Trophoblast cell (in vitro differentiated cells and primary cell): Measurements from ENCODE around the gene IQSEC3.

Experiments
- DNase-seq, 2 donors: peaks; one replicate each; pipeline ENCODE4 v3.0.0-alpha.2; 2016
- H2AFZ ChIP-seq: 2 replicates; pipeline ENCODE4 v1.6.1; 2013; ENCODE audit warnings: low read length, moderate library complexity, mild to moderate bottlenecking; ENCODE audit not compliant: insufficient read depth, poor library complexity
- H2AK5ac ChIP-seq: 2 replicates; pipeline ENCODE4 v1.6.1; 2013; ENCODE audit warnings: mild to moderate bottlenecking, low read length
- H2BK120ac ChIP-seq: 2 replicates; pipeline ENCODE4 v1.6.1; 2013; ENCODE audit warnings: low read length, mild to moderate bottlenecking, moderate library complexity; ENCODE audit not compliant: insufficient read depth, poor library complexity
- H2BK12ac ChIP-seq: 2 replicates; pipeline ENCODE4 v1.6.1; 2013; ENCODE audit warnings: mild to moderate bottlenecking, low read length, moderate library complexity
- H2BK5ac ChIP-seq: 2 replicates; pipeline ENCODE4 v1.6.1; 2013; ENCODE audit warnings: low read length, low read depth, moderate library complexity, mild to moderate bottlenecking; ENCODE audit not compliant: poor library complexity
- H3K14ac ChIP-seq: 2 replicates; pipeline ENCODE4 v1.6.1; 2013; ENCODE audit warnings: mild to moderate bottlenecking, low read length
- H3K18ac ChIP-seq: 2 replicates; pipeline ENCODE4 v1.6.1; 2013; ENCODE audit warnings: mild to moderate bottlenecking, low read length
- H3K23ac ChIP-seq: 2 replicates; pipeline ENCODE4 v1.6.1; 2013; ENCODE audit warnings: low read length
- H3K27ac ChIP-seq: 2 replicates; pipeline ENCODE4 v1.5.1; 2013; ENCODE audit warnings: low read depth, mild to moderate bottlenecking, inconsistent platforms, low read length, moderate library complexity
- H3K27me3 ChIP-seq: 2 replicates; pipeline ENCODE4 v1.6.1; 2013; ENCODE audit warnings: inconsistent platforms, mild to moderate bottlenecking, low read length, moderate library complexity; ENCODE audit not compliant: insufficient read depth
- H3K36me3 ChIP-seq, 2 experiments: 1 replicate in 1 of 2; 2 replicates in 1 of 2; pipeline ENCODE4 v1.6.1; 2013; ENCODE audit warnings: low read length in 2 of 2, mild to moderate bottlenecking in 2 of 2, moderate library complexity in 1 of 2; ENCODE audit not compliant: insufficient read depth in 2 of 2, control insufficient read depth in 1 of 2
- H3K4ac ChIP-seq: 2 replicates; pipeline ENCODE4 v1.6.1; 2013; ENCODE audit warnings: low read depth, mild to moderate bottlenecking, low read length, moderate library complexity
- H3K4me1 ChIP-seq, 2 experiments: 1 replicate in 1 of 2; 2 replicates in 1 of 2; pipeline ENCODE4 v1.6.1; 2013; ENCODE audit warnings: low read length in 2 of 2, mild to moderate bottlenecking in 2 of 2, moderate library complexity in 1 of 2; ENCODE audit not compliant: insufficient read depth in 2 of 2, control insufficient read depth in 1 of 2
- H3K4me2 ChIP-seq: 2 replicates; pipeline ENCODE4 v1.6.1; 2013; ENCODE audit warnings: inconsistent platforms, mild to moderate bottlenecking, low read length, moderate library complexity
- H3K4me3 ChIP-seq: 2 replicates; pipeline ENCODE4 v1.5.1; 2013; ENCODE audit warnings: mild to moderate bottlenecking, low read depth, low read length, inconsistent platforms
- H3K79me1 ChIP-seq: one replicate; pipeline ENCODE4 v1.6.1; 2013; ENCODE audit warnings: low read length
- H3K79me2 ChIP-seq: 2 replicates; pipeline ENCODE4 v1.6.1; 2013; ENCODE audit warnings: low read length, mild to moderate bottlenecking; ENCODE audit not compliant: control insufficient read depth, insufficient read depth, poor library complexity
- H3K9ac ChIP-seq: 2 replicates; pipeline ENCODE4 v1.6.1; 2013; ENCODE audit warnings: mild to moderate bottlenecking, low read length
- H3K9me3 ChIP-seq: 2 replicates; pipeline ENCODE4 v1.6.1; 2013; ENCODE audit warnings: low read depth, mild to moderate bottlenecking, control low read depth, inconsistent platforms, low read length; ENCODE audit not compliant: insufficient read depth
- H4K12ac ChIP-seq: 2 replicates; pipeline ENCODE4 v1.6.1; 2013; ENCODE audit warnings: low read depth, mild to moderate bottlenecking, low read length, moderate library complexity
- H4K8ac ChIP-seq: 2 replicates; pipeline ENCODE4 v1.6.1; 2013; ENCODE audit warnings: low read depth, mild to moderate bottlenecking, low read length, moderate library complexity
- H4K91ac ChIP-seq: one replicate; pipeline ENCODE4 v1.6.1; 2013; ENCODE audit warnings: low read depth, mild to moderate bottlenecking, low read length, moderate library complexity
- WGBS: extraction: QIAGEN DNeasy Blood & Tissue Kit; methylation state at CpG from one replicate; pipeline ENCODE4 v1.1.7; 2013; ENCODE audit warnings: missing lambda C conversion rate; ENCODE audit not compliant: insufficient read length, insufficient coverage; ENCODE audit errors: extremely low coverage; 5-methylcytosine and 5-hydroxymethylcytosine counted together

Gene IQSEC3

DNA sequence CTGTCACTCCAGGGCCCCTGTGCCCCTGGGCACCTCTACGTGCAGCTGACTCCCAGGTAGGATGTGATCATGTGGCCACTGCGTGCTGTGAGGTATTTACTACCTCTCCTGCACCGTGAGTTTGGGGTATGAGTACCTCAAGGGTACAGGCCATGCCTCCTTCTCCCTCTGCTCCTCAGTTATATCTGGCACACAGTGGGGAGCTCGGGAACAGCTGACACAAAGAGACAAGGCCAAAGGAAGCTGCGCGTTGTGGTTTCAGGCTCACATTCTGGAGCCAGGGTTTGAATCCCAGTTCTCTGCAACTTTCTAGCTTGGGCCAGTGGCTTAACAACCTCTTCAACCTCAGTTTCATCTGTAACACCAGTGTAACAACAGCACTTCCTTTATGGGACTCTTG, 155.2 kb downstream of the IQSEC3 start:
- Histone ChIP-seq H3K27ac (no peak overlapping the region), H3K14ac (no peak overlapping the region)
- WGBS, result no CpG with 5 or more reads among the region's 6 CpGs

GRCh38 chr12:223841-224240, 157.3 kb downstream of the IQSEC3 start:
- Histone ChIP-seq H3K27me3 (no peaks in the 10 kb centered on the region), H2AK5ac (no peak overlapping the region), H2AFZ (no peak overlapping the region), H3K4me3 (no peak overlapping the region), H3K23ac (no peak overlapping the region), H2BK120ac (no peak overlapping the region), H3K4ac (no peak overlapping the region), H4K12ac (no peak overlapping the region), H4K91ac (no peak overlapping the region), H3K36me3 (no peaks in the 10 kb centered on the region), H3K14ac (no peak overlapping the region), H3K4me1 (no peaks in the 10 kb centered on the region), H3K79me2 (no peaks in the 10 kb centered on the region), H2BK5ac (no peak overlapping the region), H3K18ac (no peak overlapping the region), H3K9me3 (no peaks in the 10 kb centered on the region), H3K4me2 (no peak overlapping the region), H2BK12ac (no peak overlapping the region), H3K27ac (no peak overlapping the region), H3K79me1 (no peaks in the 10 kb centered on the region), H3K9ac (no peak overlapping the region), H4K8ac (no peak overlapping the region)
- no peak for DNase-seq
- WGBS, result no CpG with 5 or more reads among the region's 11 CpGs

More for the DNA sequence above, 155.2 kb downstream of the IQSEC3 start:
- Histone ChIP-seq H2AFZ (no peak overlapping the region), H3K4me3 (no peak overlapping the region), H2AK5ac (no peak overlapping the region), H3K79me1 (no peaks in the 10 kb centered on the region), H3K9me3 (no peaks in the 10 kb centered on the region), H3K27me3 (no peaks in the 10 kb centered on the region), H4K12ac (no peak overlapping the region), H3K4me1 (no peaks in the 10 kb centered on the region), H3K9ac (no peak overlapping the region), H2BK5ac (no peak overlapping the region), H3K4ac (no peak overlapping the region), H3K18ac (no peak overlapping the region), H2BK120ac (no peak overlapping the region), H3K23ac (no peak overlapping the region), H2BK12ac (no peak overlapping the region), H3K36me3 (no peaks in the 10 kb centered on the region), H4K8ac (no peak overlapping the region), H3K4me2 (no peak overlapping the region), H3K79me2 (no peaks in the 10 kb centered on the region), H4K91ac (no peak overlapping the region)
- no peak for DNase-seq

GRCh38 chr12:224330-224729, 157.8 kb downstream of the IQSEC3 start:
- no peak overlapping the region for H3K4me3 ChIP-seq
- no peak overlapping the region for H3K18ac ChIP-seq
- no peak overlapping the region for H2BK5ac ChIP-seq
- H3K9me3 ChIP-seq, result no peaks in the 10 kb centered on the region
- no peaks in the 10 kb centered on the region for H3K4me1 ChIP-seq
- no peaks in the 10 kb centered on the region for H3K36me3 ChIP-seq
- H3K4ac ChIP-seq, result no peak overlapping the region
- H3K23ac ChIP-seq, result no peak overlapping the region
- no peak for DNase-seq
- no CpG with 5 or more reads among the region's 9 CpGs for WGBS
- H4K8ac ChIP-seq, result no peak overlapping the region
- H4K91ac ChIP-seq, result no peak overlapping the region
- H2AK5ac ChIP-seq, result no peak overlapping the region
- H3K4me2 ChIP-seq, result no peak overlapping the region
- H4K12ac ChIP-seq, result no peak overlapping the region
- no peak overlapping the region for H2BK120ac ChIP-seq
- no peaks in the 10 kb centered on the region for H3K79me1 ChIP-seq
- H3K79me2 ChIP-seq, result no peaks in the 10 kb centered on the region
- H3K27me3 ChIP-seq, result no peaks in the 10 kb centered on the region
- no peak overlapping the region for H3K27ac ChIP-seq
- H2AFZ ChIP-seq, result no peak overlapping the region
- H3K9ac ChIP-seq, result no peak overlapping the region
- H3K14ac ChIP-seq, result no peak overlapping the region
- no peak overlapping the region for H2BK12ac ChIP-seq

GRCh38 chr12:225012-225411, 158.4 kb downstream of the IQSEC3 start:
- no peaks in the 10 kb centered on the region for H3K9me3 ChIP-seq
- H4K91ac ChIP-seq, result no peak overlapping the region
- H3K4me2 ChIP-seq, result no peak overlapping the region
- H2AK5ac ChIP-seq, result no peak overlapping the region
- H3K79me2 ChIP-seq, result no peaks in the 10 kb centered on the region
- no peaks in the 10 kb centered on the region for H3K79me1 ChIP-seq
- H3K4ac ChIP-seq, result no peak overlapping the region
- H3K9ac ChIP-seq, result no peak overlapping the region
- H3K36me3 ChIP-seq, result no peaks in the 10 kb centered on the region
- H3K4me3 ChIP-seq, result no peak overlapping the region
- H3K27ac ChIP-seq, result no peak overlapping the region
- no peak overlapping the region for H3K14ac ChIP-seq
- no peak overlapping the region for H4K12ac ChIP-seq
- no peak overlapping the region for H4K8ac ChIP-seq
- no CpG with 5 or more reads among the region's 18 CpGs for WGBS
- H2BK5ac ChIP-seq, result no peak overlapping the region
- no peak overlapping the region for H3K23ac ChIP-seq
- no peaks in the 10 kb centered on the region for H3K4me1 ChIP-seq
- no peak overlapping the region for H2BK120ac ChIP-seq
- DNase-seq, result no peak
- H2AFZ ChIP-seq, result no peak overlapping the region
- H2BK12ac ChIP-seq, result no peak overlapping the region
- no peaks in the 10 kb centered on the region for H3K27me3 ChIP-seq
- no peak overlapping the region for H3K18ac ChIP-seq
